Brain pericyte (primary cell): ENCODE data around the gene LAMA5.

Experiments
- DNase-seq: peaks from one replicate; pipeline ENCODE4 v3.0.0-alpha.2; 2012; ENCODE audit warnings: low read depth, low spot score

The LAMA5 gene

GRCh38 chr20:62367136-62367632 is at the start of gene LAMA5:
TSS of gene LAMA5 (minus strand) at chr20:62367312. CDS start at chr20:62367245, 67 bp downstream.
- DNase-seq = no peak

- DNase-seq = no peak
Measured at GRCh38 chr20:62415354-62416111, 48.4 kb upstream of the LAMA5 start.

DNA sequence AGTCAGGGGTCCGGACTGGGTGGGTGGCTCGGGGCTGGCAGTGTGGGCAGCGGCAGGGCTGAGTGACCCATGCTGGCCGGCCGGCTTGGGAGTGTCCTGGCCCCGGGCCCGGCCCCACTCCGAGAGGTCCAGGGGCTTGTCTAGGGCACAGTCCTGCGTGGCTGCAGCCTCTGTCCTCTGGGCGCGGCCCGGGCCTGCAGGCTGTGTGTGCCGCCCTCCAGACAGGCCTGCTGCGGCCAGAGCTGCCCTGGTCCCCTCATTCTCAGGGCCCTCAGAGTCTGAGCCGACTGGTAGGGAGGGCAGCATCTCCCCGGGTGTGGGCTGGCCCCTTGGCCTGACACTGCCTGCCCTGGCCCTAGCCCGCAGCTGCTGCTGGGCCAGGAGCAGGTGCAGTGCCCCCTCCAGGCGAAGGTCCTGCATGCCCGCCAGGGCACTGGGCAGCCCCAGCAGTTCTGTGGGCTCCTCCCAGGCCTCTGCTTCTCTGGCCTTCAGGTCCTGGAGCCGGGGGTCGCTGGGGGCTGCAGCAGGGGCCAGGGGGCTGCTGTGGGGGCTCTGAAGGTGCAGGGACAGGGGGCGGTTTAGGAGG is 46.9 kb upstream of the LAMA5 start:
- no peak for DNase-seq

- DNase-seq = no peak
Measured at GRCh38 chr20:62413025-62413570, 46.0 kb upstream of the LAMA5 start.

DNA sequence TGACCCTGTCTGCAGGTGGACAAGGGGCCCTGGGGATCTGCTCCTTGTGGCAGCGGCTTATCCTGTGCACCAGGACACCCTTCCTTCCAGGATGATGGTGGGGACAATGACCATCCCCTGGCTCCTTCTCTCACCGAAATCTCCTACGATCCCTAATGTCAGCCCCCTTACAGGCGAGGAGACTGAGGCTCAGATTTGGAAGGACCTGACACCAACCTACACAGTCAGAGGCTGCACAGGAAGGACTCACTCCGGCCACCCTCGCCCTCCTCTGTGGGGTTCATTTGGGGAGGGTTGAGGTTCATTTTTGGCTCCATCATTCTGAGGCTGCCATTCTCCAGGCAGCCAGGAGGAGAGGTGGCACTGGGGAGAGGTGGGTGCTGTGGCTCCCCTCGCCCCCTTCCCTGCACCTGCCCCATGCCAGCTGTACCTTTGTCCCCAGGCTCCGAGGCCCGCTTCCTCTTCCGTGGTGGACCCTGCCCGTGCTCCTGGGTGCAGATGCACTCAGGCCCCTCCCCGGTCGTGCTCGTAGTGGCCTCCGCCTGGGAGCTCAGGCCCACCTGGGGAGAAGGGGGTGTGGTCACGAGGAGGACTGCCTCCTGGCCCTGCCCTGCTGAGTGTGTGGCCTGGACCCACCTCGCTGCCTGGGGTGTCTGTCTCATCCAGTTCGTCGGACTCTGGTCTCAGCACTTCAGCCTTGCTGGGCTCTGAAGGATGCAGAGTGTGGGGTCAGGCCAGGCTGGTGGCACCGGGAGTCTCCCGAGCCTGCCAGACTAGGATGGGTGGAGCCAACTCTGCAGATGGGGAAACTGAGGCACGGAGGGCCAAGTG is 45.3 kb upstream of the LAMA5 start:
- DNase-seq = no peak

- no peak for DNase-seq
Measured at GRCh38 chr20:62411479-62412193, 44.5 kb upstream of the LAMA5 start.

DNA sequence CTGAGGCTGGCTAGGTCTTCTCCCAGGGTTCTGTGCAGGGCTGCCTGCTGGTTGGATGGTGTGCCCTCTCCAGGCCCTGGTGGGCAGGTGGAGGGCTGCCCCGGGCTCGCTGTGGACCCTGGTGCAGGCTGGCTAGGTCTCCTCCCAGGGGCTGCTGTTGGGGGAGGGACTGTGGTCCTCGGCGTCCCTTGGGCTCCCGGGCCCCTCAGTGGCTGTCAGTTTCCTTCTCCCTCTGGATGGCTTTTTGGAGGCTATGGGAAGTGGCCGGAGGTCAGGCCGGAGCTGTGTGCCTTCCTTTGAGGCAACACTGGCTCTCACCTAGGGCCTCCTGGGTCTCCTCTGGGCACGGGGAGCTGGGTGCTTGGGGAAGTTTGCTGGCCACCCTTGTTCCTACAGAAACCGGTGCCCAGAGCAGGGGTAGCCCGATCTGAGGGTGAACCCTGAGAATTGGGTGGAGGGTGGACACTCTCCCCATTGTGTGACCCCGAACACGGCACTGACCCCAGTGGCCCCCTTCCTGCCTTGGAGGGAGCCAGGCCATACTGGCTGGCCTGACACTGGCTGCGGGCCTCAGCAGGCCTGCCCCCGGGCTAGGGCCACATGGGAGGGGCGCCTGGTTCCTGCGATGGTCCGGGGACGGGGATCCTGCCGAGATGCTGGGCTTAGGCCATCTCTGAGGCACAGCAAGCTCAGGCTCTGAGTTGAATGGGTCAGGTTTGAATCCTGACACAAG is 43.8 kb upstream of the LAMA5 start:
- DNase-seq = no peak

DNA sequence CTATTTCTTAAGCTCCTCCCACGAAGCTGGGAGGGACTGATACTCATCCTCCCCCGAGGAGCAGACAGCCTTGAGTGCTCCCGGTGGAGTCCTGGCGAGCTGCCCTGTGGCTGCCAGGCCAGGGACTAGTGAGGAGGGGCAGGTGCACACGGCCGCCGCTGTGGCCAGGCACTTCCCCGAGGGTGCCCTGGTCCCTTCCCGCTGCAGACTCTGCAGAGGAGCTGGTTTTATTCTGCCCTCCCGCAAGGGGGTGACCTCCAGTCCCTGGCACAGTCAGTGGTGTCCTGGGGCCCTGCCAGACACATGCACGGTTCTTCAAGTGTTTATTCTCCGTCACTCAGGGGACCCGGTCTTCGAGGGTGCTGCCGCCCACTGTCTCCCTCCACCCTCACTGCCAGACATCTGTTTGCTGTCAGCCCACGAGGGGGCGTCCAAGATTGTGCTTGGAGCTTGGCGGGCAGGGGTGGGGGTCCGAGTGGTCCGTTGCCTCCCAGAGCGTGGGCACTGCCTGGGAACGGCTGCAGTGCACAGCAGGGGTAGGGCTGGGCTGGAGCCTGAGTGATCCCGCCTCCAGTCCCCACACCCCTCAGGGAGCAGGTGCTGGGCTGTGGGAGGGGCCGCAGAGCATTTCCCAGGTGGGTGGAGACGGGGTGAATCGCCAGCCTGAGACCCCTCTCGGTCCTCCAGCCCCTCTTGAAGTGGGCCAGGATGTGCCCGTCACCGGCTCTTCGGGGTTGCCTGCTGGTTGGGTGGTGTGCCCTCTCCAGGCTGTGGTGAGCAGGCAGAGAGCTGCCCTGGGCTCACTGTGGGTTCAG is 43.0 kb upstream of the LAMA5 start:
- no peak for DNase-seq

GRCh38 chr20:62409086-62409853 is 42.2 kb upstream of the LAMA5 start:
- DNase-seq = no peak

- no peak for DNase-seq
Measured at GRCh38 chr20:62408640-62409039, 41.5 kb upstream of the LAMA5 start.

- no peak for DNase-seq
Measured at GRCh38 chr20:62408055-62408454, 40.9 kb upstream of the LAMA5 start.

- peak; percentile 50 for DNase-seq
Measured at GRCh38 chr20:62407221-62407992, 40.3 kb upstream of the LAMA5 start, which contains the start of gene CABLES2. TSS of gene CABLES2 (minus strand) at chr20:62407285. CDS start at chr20:62407276, 9 bp downstream.

DNA sequence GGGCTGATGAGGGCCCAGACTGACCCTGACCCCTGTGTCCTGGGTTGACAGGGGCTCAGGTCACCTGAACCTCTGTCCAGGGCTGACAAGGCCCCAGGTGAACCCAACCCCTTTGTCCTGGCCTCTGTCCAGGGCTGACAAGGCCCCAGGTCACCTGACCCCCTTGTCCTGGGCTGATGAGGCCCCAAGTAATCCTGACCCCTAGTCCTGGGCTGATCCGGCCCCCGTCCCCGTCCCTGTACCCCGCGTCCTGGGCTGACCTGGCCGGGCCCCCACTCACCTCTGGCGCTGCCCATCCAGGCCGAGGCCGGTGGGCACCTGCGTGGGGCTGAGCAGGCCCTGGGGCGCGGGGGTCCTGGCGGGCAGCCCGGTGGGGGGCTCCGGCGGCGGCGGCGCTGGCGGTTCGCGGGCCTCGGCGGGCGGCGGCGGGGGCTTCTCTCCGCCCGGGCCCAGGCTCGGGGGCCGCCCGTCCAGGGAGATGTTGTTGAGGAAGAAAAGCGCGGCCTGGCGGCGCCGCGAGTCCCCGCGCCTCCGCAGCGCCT is 39.6 kb upstream of the LAMA5 start:
- DNase-seq = no peak

GRCh38 chr20:62405981-62406513 is 38.9 kb upstream of the LAMA5 start:
- DNase-seq = no peak

DNA sequence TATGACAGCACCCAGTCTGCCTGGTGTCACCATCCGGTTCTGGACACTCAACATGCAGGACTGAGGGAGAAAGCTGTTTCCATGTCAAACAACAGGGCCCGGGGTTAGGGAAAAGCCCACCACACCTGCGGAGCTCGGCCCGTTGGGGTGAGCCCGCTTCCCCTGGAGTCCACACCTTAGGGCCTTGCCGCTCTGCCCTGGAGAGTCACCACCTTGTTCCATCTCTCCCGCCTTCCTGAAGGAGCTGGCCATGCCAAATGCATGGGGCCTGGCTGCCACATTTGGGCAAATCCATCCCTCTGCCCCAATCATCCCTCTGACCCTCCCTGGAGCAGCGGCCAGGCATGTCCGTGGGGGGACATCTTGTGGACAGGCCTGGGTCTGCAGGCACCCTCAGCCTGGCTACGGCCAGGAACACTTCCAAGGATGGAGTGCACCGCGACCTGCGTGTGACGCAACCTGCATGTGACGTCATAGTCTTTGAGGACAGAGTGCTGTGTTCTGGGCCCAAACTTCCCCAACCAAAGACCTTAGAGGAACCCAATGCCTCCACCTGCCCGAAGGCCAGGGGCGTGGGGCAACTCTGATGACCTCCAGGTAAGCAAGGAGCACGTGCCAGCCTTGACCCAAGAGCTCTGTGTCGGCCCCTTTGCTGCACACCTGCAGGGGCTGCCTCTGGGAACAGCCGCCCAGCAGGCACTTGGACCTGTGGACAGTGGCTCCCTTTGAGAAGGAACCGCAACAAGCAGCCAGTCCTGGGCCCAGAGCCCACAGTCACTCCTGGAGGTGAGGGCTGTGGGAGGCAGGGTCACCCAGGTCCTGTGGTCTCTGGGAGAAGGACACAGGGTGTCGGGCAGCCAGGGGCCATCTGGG is 38.2 kb upstream of the LAMA5 start:
- no peak for DNase-seq

GRCh38 chr20:62404761-62405107 is 37.6 kb upstream of the LAMA5 start:
- no peak for DNase-seq
